ENCODE results near the gene CKB.

The CKB gene

DNA sequence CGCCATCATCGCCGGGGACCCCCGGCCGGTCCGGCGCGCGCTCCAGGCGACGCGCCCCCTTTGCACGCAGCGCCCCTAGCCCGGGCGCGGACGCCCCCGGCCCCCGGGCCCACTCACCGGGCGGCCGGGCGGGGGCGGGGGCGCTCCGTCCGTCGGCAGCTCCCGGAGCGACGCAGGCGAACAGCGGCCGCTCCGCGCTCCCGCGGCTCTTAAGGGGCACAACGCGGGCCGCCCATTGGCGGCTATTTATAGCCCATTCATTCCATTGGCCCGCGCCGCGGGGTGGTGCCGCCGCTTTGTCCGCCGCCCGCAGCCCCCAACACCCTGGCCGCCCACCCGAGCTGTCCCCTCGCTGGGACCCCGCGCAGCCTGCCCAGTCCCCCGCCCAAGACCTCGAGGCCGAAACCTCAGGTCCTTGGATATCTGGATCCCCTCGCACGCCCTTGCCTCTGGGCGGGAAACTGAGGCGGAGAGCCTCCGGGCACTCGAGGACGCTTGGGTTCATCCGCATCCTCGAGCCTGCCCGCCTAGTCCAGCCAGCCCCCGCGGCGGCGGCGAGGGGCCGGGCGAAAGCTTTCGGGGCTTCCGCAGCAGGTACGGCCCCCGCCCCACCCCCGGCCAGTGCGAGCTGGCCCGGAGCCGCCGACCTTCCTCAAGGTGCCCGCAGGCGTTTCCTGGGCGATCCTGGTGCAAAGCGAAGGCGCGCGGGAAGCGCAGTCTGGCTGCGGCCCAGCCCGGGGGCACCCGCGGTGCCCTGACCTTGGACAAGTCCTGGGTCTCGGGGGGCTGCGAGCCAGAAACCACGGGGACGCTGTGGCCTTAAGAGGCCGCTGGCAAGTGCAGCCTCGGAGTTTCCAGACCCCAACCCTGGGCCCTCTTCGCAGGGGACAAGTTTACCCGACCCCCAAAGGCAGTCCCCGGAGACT lies at the start of gene CKB:
Gene CKB (minus strand): TSS at position 182 of the 926 bp plus-strand sequence. CDS start 337 bp downstream, outside the sequence.
- no peak for DNase-seq (ENCODE audit: low read depth, low spot score)
- peak within 1 kb of the TSS; percentile 21 for H3K4me3 ChIP-seq (ENCODE audit: low read depth, low read length)
- in situ Hi-C loops (cut with HindIII; ENCODE audit: low sequenced_read_pairs) = no loop called here
- TF ChIP-seq, protein P1, sequence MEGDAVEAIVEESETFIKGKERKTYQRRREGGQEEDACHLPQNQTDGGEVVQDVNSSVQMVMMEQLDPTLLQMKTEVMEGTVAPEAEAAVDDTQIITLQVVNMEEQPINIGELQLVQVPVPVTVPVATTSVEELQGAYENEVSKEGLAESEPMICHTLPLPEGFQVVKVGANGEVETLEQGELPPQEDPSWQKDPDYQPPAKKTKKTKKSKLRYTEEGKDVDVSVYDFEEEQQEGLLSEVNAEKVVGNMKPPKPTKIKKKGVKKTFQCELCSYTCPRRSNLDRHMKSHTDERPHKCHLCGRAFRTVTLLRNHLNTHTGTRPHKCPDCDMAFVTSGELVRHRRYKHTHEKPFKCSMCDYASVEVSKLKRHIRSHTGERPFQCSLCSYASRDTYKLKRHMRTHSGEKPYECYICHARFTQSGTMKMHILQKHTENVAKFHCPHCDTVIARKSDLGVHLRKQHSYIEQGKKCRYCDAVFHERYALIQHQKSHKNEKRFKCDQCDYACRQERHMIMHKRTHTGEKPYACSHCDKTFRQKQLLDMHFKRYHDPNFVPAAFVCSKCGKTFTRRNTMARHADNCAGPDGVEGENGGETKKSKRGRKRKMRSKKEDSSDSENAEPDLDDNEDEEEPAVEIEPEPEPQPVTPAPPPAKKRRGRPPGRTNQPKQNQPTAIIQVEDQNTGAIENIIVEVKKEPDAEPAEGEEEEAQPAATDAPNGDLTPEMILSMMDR (IDR thresholded peaks at IDR 0.05; ENCODE audit: low read depth, low read length) = no peak

DNA sequence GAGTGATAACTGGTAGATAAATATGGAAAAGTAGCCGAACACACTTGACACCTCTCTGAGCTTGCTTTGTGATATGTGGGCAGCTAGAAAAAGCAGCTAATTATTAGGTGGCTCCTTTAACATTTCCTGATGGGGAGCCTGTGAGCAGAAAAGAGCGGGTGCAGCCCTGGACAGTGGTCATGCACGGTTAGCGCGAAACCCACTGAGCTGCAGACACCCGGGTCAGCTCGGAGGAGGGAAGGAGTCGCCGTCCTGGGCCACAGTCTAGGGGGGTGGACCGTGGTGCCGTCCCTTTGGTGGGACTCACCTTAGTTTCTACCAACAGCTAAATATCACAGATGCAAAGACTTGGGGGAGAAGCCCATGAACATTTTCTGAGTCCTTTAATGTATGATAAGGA lies 46.8 kb upstream of the CKB start:
- TF ChIP-seq, protein P1 (IDR thresholded peaks at IDR 0.05; ENCODE audit: low read depth, low read length) = no peak
- H3K4me3 ChIP-seq (ENCODE audit: low read depth, low read length) = no peak overlapping the region
- in situ Hi-C loops (cut with HindIII; ENCODE audit: low sequenced_read_pairs) = no loop called here
- DNase-seq (ENCODE audit: low read depth, low spot score) = no peak

DNA sequence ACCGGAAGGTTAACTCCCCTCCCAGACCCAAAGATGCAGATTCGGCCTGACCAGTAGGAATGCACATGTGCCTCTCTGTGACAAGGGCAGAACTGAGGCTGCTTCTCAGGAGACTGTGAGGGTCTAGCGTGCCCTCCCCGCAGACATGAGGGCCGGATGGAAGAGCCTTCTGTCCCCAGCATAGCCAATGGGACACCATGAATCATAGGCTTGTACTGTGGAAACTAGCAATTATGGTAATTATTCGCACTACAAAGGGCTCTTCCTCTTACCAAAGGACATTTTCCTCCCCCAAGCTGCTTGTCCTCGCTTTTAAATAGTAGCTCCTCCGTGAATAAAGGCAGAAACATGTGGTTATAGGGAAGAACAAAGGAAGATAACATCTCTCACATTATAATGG lies 46.3 kb upstream of the CKB start:
- no peak overlapping the region for H3K4me3 ChIP-seq (ENCODE audit: low read depth, low read length)
- TF ChIP-seq, protein P1 (IDR thresholded peaks at IDR 0.05; ENCODE audit: low read depth, low read length) = no peak
- in situ Hi-C loops (cut with HindIII; ENCODE audit: low sequenced_read_pairs) = no loop called here
- no peak for DNase-seq (ENCODE audit: low read depth, low spot score)

DNA sequence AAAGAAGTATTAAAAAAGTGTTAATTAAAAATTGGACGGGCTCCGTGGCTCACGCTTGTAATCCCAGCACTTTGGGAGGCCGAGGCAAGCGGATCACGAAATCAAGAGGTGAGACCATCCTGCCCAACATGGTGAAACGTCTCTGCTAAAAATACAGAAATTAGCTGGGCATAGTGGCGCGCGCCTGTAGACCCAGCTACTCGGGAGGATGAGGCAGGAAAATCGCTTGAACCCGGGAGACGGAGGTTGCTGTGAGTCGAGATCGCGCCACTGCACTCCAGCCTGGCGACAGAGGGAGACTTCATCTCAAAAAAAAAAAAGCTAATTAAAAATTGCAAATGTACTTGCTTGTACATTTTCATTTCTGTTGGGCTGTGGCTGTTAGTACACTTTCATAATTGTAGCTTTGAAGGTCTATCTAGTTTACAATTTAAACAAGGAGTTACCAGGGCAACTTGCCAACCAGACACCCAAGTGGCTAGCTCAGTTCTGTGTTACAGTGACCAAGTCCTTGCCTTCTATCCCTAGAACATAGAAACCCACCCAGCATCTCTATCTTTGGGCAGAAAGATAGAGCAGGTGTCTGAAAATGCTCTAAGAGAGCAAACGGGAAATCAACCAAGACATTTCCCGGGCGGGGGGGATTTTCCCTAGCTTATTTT lies 41.3 kb upstream of the CKB start:
- TF ChIP-seq, protein P1 (IDR thresholded peaks at IDR 0.05; ENCODE audit: low read depth, low read length) = no peak
- peak overlapping the region; percentile 93 for H3K4me3 ChIP-seq (ENCODE audit: low read depth, low read length)
- DNase-seq (ENCODE audit: low read depth, low spot score) = no peak
- in situ Hi-C loops (cut with HindIII; ENCODE audit: low sequenced_read_pairs) = no loop called here

DNA sequence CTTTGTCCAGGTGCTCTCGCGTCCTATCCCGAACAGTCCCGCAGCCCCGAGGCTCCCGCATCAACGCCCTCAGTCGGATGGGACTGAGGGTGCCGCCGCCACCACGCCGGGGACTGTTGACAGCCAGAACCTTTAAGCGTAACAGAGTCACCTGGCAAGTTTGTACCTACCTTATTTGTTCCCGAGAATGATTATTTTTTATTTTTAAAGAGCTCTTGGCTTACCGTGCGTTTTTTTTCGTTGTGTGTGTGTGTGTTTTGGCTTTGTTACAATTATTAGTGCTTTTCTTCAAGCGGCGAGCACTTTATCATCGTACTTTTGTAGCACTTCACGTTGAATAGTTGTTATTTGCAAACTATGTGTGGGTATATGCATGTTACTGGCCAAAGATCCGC lies 40.6 kb upstream of the CKB start:
- TF ChIP-seq, protein P1 (IDR thresholded peaks at IDR 0.05; ENCODE audit: low read depth, low read length) = no peak
- no peak for DNase-seq (ENCODE audit: low read depth, low spot score)
- in situ Hi-C loops (cut with HindIII; ENCODE audit: low sequenced_read_pairs) = no loop called here
- H3K4me3 ChIP-seq (ENCODE audit: low read depth, low read length) = peak overlapping the region; percentile 93

DNA sequence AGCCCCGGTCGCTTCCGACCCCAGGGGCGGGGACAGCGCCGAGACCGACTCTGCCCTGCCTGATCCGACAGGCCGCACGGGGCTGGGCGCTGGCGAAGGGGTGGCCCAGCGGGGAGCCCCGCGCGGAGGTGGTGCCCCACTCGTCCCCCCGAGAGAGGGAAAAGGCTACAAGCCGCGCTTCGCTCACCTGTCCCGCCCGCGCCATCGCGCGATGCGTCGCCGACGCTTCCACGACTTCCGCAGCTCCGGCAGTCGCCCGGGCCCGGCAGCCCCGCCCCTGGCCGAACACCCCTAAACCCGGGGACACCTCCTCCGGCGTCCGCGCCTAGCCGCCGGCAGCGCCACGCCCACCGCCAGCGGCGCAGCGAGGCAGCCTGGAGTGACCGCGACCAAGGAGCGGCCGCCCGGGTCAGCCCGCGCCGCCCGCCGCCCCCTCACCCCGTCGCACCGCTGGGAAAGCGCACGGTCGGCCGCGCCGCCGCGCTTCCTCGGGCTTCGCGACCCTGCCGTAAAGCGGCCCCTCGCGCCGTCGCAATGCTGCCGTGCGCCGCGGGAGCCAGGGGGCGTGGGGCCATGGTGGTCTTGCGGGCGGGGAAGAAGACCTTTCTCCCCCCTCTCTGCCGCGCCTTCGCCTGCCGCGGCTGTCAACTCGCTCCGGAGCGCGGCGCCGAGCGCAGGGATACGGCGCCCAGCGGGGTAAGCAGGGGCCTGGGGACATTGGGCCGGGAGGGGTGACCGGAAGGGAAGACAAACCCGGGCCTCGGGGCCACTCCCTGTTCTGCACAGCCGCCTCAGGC lies 40.0 kb upstream of the CKB start, which contains the start of the genes BAG5 and COA8:
Gene BAG5 (minus strand): TSS at position 229 of the 797 bp plus-strand sequence. CDS start 1,493 bp downstream, outside the sequence.
Gene COA8 (plus strand): TSS at position 532 of the 797 bp plus-strand sequence. CDS start 42 bp downstream, at position 574.
- TF ChIP-seq, protein P1 (IDR thresholded peaks at IDR 0.05; ENCODE audit: low read depth, low read length) = no peak
- peak; percentile 84 for DNase-seq (ENCODE audit: low read depth, low spot score)
- H3K4me3 ChIP-seq (ENCODE audit: low read depth, low read length) = peak within 1 kb of the TSS; percentile 93
- in situ Hi-C loops (cut with HindIII; ENCODE audit: low sequenced_read_pairs) = no loop called here

Measured in astrocyte of the spinal cord (primary cell).